K562 (cell line): ENCODE results near the gene MED15. TPM values are rescaled to one million over a fixed set of nuclear protein-coding genes. Genes with fewer than 3 reads are reported as not detected.

ENCODE experiments used
- BRCA1 ChIP-seq, 2 experiments: fragments of 450-650 bp in 1 of 2; sonication (generic) in 1 of 2; formaldehyde crosslinking in 1 of 2; IDR thresholded peaks; 2 replicates each; pipeline versions ENCODE4 v1.5.0 to v1.6.1; 2017 to 2020; ENCODE audit warnings: mild to moderate bottlenecking in 1 of 2, missing genetic modification reagents in 1 of 2
- CHD1 ChIP-seq: fragments of 200-600 bp; sonication (generic); IDR thresholded peaks from one replicate; pipeline ENCODE4 v1.6.1; 2012; ENCODE audit warnings: mild to moderate bottlenecking, moderate library complexity, low read length, inconsistent platforms
- GTF2F1 ChIP-seq: IDR thresholded peaks from 2 replicates; pipeline ENCODE4 v1.6.1; 2011; ENCODE audit warnings: low read depth, low read length, improper control_type of control experiment
- PML ChIP-seq: IDR thresholded peaks from 2 replicates; pipeline ENCODE4 v1.6.1; 2012; ENCODE audit warnings: low read length, inconsistent platforms
- PTBP1 ChIP-seq: fragments of 200-400 bp; formaldehyde crosslinking; IDR thresholded peaks from 2 replicates; pipeline ENCODE4 v1.6.1; 2017; ENCODE audit warnings: low read depth, low read length
- SRF ChIP-seq, 2 experiments: fragments of 250-450, 450-650 bp in 1 of 2; sonication (Bioruptor Pico) in 1 of 2; sonication (generic) in 1 of 2; formaldehyde crosslinking; IDR thresholded peaks; 2 replicates each; pipeline versions ENCODE4 v1.5.0 to v1.5.1; 2020 to 2022; ENCODE audit warnings: mild to moderate bottlenecking in 1 of 2, missing genetic modification reagents in 1 of 2
- ZFPM2 ChIP-seq: fragments of 250-450 bp; sonication (Bioruptor Pico); IDR thresholded peaks from 2 replicates; pipeline ENCODE4 v1.5.1; 2022; ENCODE audit warnings: mild to moderate bottlenecking
- polyA plus RNA-seq, 8 experiments: library from polyadenylated mRNA; depleted of rRNA in 4 of 8; stranded (reverse) in 5 of 8; unstranded in 3 of 8; fragments of >200 nt; fragmentation: Nextera tagmentation in 2 of 8; fragmentation: Illumina TruSeq in 1 of 8; extraction: Ambion mirVana in 2 of 8; extraction: Trizol in 1 of 8; gene quantifications; 2 replicates each; pipeline versions ENCODE4 v1.2.1 to v1.2.3, GENCODE V29; 2011 to 2014; ENCODE audit warnings: inconsistent platforms in 1 of 8, missing spikeins in 1 of 8
- total RNA-seq, 7 experiments: library from RNA; depleted of rRNA in 6 of 7; stranded (reverse); fragments of >200 nt in 6 of 7; fragmentation: Illumina TruSeq in 2 of 7; extraction: Trizol in 2 of 7; gene quantifications; 2 replicates each; pipeline versions ENCODE4 v1.2.1 to v1.2.3, GENCODE V29; 2011 to 2021; ENCODE audit warnings: low replicate concordance in 1 of 7
- TF ChIP-seq, protein P1 (sequence below): sonication (generic); formaldehyde crosslinking; IDR thresholded peaks from 2 replicates; pipeline ENCODE4 v1.8.1; 2023; ENCODE audit warnings: missing genetic modification reagents, mild to moderate bottlenecking, borderline replicate concordance
- TF ChIP-seq, protein P2 (sequence below), 3 experiments: fragments of 200-800 bp in 1 of 3; fragments of 250-450 bp in 1 of 3; fragments of 450-650 bp in 1 of 3; sonication (Bioruptor Pico) in 1 of 3; sonication (Bioruptor generic) in 1 of 3; formaldehyde crosslinking in 1 of 3; IDR thresholded peaks; 2 replicates each; pipeline versions ENCODE4 v1.6.1 to v1.8.0; 2016 to 2022; ENCODE audit warnings: mild to moderate bottlenecking in 2 of 3, missing genetic modification characterization in 2 of 3, missing compliant biosample characterization in 1 of 3, moderate library complexity in 1 of 3
- TF ChIP-seq, protein P3 (sequence below), 2 experiments: fragments of 450-650 bp; IDR thresholded peaks; 2 replicates each; pipeline ENCODE4 v1.6.1; 2016

MED15 gene
- total and polyA plus RNA-seq, 9 of the 15 experiments (the other 6 are each of a cell fraction or from before 2014, with no cell fraction given) = 4.0 to 271 (median 60.1) TPM

DNA sequence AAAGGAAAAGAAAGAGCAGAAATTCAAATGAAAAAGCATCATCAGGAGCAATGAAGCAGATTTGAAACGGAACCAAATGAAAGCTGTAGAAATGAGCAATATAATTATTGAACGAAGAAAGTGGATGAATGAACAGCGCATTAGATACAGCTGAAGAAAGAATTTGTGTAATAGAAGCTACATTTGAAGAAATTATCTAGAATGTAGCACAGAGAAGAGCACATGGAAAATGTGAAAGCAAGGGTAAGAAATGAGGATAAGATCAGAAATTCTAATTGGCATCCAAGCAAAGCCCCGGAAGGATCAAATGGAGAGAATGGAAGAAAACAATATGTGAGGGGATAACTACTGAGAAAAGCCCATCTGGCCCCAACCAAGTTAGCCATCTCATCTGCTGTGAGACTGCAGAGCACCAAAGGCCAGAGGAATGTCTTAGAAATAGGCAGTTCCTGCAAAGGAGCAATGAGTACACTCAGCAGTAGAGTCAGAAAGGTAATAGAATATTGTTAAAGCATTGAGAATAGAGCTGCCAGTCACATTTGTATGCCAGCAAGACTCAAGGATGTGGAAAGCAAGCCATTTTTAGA, 51.9 kb downstream of the MED15 start (continued):
- TF ChIP-seq, protein P1, sequence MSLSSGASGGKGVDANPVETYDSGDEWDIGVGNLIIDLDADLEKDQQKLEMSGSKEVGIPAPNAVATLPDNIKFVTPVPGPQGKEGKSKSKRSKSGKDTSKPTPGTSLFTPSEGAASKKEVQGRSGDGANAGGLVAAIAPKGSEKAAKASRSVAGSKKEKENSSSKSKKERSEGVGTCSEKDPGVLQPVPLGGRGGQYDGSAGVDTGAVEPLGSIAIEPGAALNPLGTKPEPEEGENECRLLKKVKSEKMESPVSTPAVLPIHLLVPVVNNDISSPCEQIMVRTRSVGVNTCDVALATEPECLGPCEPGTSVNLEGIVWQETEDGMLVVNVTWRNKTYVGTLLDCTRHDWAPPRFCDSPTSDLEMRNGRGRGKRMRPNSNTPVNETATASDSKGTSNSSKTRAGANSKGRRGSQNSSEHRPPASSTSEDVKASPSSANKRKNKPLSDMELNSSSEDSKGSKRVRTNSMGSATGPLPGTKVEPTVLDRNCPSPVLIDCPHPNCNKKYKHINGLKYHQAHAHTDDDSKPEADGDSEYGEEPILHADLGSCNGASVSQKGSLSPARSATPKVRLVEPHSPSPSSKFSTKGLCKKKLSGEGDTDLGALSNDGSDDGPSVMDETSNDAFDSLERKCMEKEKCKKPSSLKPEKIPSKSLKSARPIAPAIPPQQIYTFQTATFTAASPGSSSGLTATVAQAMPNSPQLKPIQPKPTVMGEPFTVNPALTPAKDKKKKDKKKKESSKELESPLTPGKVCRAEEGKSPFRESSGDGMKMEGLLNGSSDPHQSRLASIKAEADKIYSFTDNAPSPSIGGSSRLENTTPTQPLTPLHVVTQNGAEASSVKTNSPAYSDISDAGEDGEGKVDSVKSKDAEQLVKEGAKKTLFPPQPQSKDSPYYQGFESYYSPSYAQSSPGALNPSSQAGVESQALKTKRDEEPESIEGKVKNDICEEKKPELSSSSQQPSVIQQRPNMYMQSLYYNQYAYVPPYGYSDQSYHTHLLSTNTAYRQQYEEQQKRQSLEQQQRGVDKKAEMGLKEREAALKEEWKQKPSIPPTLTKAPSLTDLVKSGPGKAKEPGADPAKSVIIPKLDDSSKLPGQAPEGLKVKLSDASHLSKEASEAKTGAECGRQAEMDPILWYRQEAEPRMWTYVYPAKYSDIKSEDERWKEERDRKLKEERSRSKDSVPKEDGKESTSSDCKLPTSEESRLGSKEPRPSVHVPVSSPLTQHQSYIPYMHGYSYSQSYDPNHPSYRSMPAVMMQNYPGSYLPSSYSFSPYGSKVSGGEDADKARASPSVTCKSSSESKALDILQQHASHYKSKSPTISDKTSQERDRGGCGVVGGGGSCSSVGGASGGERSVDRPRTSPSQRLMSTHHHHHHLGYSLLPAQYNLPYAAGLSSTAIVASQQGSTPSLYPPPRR = 0 out of 2 replicates have a peak, but pooled peaks have one; percentile 71
- TF ChIP-seq SRF (CRISPR knock-in tag; IDR thresholded peaks at IDR 0.05) (no peak), PTBP1 (no peak), GTF2F1 (no peak), ZFPM2 (CRISPR knock-in tag) (0 out of 2 replicates have a peak, but pooled peaks have one; percentile 1), PML (peak; percentile 52; the same call in 1 of the 2 replicates), BRCA1 (IDR thresholded peaks at IDR 0.05) (no peak), BRCA1 (CRISPR knock-in tag; IDR thresholded peaks at IDR 0.05) (no peak), CHD1 (no peak)
- TF ChIP-seq, protein P2, sequence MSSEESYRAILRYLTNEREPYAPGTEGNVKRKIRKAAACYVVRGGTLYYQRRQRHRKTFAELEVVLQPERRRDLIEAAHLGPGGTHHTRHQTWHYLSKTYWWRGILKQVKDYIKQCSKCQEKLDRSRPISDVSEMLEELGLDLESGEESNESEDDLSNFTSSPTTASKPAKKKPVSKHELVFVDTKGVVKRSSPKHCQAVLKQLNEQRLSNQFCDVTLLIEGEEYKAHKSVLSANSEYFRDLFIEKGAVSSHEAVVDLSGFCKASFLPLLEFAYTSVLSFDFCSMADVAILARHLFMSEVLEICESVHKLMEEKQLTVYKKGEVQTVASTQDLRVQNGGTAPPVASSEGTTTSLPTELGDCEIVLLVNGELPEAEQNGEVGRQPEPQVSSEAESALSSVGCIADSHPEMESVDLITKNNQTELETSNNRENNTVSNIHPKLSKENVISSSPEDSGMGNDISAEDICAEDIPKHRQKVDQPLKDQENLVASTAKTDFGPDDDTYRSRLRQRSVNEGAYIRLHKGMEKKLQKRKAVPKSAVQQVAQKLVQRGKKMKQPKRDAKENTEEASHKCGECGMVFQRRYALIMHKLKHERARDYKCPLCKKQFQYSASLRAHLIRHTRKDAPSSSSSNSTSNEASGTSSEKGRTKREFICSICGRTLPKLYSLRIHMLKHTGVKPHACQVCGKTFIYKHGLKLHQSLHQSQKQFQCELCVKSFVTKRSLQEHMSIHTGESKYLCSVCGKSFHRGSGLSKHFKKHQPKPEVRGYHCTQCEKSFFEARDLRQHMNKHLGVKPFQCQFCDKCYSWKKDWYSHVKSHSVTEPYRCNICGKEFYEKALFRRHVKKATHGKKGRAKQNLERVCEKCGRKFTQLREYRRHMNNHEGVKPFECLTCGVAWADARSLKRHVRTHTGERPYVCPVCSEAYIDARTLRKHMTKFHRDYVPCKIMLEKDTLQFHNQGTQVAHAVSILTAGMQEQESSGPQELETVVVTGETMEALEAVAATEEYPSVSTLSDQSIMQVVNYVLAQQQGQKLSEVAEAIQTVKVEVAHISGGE (CRISPR knock-in tag; IDR thresholded peaks at IDR 0.05) = 0 out of 6 replicates have a peak, but pooled peaks of 1 of the 3 experiments have one; percentile 23
- TF ChIP-seq, protein P3, sequence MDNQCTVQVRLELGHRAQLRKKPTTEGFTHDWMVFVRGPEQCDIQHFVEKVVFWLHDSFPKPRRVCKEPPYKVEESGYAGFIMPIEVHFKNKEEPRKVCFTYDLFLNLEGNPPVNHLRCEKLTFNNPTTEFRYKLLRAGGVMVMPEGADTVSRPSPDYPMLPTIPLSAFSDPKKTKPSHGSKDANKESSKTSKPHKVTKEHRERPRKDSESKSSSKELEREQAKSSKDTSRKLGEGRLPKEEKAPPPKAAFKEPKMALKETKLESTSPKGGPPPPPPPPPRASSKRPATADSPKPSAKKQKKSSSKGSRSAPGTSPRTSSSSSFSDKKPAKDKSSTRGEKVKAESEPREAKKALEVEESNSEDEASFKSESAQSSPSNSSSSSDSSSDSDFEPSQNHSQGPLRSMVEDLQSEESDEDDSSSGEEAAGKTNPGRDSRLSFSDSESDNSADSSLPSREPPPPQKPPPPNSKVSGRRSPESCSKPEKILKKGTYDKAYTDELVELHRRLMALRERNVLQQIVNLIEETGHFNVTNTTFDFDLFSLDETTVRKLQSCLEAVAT (IDR thresholded peaks at IDR 0.05) = no peak
